ENCODE results near the gene PLCG1.
A peak's percentile ranks its signal among the peaks of the same experiment; 100 is the strongest.

The PLCG1 gene

DNA sequence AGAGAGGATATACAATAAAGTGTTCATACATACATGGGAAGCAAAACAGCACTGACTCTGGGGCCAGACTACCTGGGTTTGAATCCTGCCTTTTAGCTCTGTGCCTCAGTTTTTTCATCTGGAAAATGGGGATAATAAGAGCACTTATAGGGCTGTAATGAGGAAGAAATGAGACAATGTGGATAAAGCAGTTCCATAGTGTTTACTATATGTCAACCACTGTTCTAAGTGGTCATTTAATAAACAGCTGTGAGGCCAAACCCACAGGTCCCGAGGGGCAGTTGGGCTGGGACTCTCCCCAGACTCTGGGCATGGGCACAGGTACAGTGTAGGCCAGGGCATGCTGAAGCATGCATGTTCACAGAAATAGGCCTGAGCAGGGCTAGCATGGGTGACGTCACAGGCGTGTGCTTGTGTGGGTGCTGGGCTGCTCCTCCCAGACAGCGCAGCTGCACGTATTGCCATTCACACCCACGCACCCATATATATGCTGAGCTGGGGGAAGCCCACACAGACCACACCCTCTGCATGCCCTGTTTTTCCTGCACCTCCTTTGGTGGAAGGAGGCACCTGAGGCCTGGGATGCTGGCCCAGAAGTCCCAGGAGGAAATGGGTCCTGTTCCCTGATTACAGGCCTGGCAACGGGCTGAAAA lies 3.5 kb upstream of the PLCG1 start:
- in situ Hi-C loops (cut with HindIII; ENCODE audit: low sequenced_read_pairs), result no loop called here
- H3K4me3 ChIP-seq (ENCODE audit: low read depth, low read length), result no peak overlapping the region
- DNase-seq (ENCODE audit: low read depth, low spot score), result no peak
- TF ChIP-seq, protein P1, sequence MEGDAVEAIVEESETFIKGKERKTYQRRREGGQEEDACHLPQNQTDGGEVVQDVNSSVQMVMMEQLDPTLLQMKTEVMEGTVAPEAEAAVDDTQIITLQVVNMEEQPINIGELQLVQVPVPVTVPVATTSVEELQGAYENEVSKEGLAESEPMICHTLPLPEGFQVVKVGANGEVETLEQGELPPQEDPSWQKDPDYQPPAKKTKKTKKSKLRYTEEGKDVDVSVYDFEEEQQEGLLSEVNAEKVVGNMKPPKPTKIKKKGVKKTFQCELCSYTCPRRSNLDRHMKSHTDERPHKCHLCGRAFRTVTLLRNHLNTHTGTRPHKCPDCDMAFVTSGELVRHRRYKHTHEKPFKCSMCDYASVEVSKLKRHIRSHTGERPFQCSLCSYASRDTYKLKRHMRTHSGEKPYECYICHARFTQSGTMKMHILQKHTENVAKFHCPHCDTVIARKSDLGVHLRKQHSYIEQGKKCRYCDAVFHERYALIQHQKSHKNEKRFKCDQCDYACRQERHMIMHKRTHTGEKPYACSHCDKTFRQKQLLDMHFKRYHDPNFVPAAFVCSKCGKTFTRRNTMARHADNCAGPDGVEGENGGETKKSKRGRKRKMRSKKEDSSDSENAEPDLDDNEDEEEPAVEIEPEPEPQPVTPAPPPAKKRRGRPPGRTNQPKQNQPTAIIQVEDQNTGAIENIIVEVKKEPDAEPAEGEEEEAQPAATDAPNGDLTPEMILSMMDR (IDR thresholded peaks at IDR 0.05; ENCODE audit: low read depth, low read length), result no peak

DNA sequence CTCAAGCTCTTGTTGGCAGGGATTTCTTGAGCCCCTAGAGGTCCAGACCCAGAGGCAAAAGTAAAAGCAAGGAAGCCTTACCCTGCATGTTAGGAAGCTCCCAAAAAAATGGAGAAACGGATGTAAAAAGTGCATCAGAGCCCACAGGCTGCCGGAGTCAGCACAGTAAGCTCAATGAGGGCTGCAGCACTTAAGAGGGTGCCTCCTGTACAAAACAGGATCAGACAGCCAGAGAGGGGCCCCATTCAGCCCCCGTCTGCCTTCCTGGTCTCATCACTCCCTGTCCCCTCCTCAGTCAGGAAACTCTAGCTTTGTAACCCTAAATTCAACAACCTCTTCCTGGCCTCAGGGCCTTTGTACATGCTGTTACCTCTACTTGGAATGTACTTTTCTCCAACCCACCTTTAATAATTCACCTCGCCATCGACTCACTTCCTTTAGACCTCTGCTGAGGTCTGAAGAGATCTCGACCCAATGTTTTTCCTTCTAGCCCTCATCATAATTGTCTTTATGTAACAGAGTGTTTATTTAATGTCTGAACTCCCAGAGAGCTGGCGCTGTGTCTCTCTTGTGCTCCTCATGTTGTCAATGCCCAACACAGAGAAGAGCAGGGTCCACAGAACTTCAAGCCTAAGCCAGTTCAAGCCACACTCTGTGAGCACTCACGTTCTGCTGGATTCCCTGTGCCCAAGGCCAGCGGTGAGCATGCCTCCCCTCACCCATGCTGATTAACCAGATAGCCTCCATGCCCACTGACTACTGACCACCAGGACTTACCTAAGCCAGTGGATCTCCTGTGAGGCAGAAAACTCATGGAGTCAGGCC lies 2.8 kb upstream of the PLCG1 start:
- in situ Hi-C loops (cut with HindIII; ENCODE audit: low sequenced_read_pairs), result no loop called here
- no peak for DNase-seq (ENCODE audit: low read depth, low spot score)
- H3K4me3 ChIP-seq (ENCODE audit: low read depth, low read length), result no peak overlapping the region
- TF ChIP-seq, protein P1 (IDR thresholded peaks at IDR 0.05; ENCODE audit: low read depth, low read length), result no peak

DNA sequence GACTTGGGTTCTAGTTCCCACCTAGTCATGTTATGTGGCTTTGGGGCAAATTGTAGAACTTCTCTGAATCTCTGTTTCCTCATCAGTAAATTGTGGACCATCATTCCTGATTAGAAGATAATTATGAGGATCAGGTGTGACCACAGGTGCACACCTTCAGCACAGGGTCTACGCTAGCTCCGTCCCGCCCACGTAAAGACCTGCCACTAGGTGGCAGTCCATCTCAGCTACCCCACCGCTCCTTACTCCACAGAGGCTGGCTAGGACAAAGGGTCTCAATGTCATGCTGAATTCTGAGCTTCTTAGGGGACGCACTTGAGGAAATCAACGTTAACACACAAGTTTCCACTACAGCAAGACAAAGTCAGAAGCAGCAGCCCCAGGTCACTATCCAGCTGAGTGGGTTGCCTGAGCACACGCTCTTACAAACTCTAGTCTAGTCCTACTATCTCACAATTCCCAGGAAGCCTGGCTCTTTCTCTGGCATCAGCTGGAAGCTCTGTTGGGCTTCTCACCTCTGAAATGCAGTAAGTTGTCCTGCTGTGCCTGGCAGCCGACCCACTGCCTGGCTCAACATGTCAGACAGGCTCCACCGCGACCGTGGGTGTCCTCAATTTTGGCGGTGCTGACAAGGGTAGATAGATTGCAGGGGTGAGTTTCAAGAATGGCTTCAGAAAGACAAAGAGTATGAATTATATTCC lies 2.0 kb upstream of the PLCG1 start:
- no peak overlapping the region for H3K4me3 ChIP-seq (ENCODE audit: low read depth, low read length)
- in situ Hi-C loops (cut with HindIII; ENCODE audit: low sequenced_read_pairs), result no loop called here
- no peak for DNase-seq (ENCODE audit: low read depth, low spot score)
- TF ChIP-seq, protein P1 (IDR thresholded peaks at IDR 0.05; ENCODE audit: low read depth, low read length), result peak; percentile 72

DNA sequence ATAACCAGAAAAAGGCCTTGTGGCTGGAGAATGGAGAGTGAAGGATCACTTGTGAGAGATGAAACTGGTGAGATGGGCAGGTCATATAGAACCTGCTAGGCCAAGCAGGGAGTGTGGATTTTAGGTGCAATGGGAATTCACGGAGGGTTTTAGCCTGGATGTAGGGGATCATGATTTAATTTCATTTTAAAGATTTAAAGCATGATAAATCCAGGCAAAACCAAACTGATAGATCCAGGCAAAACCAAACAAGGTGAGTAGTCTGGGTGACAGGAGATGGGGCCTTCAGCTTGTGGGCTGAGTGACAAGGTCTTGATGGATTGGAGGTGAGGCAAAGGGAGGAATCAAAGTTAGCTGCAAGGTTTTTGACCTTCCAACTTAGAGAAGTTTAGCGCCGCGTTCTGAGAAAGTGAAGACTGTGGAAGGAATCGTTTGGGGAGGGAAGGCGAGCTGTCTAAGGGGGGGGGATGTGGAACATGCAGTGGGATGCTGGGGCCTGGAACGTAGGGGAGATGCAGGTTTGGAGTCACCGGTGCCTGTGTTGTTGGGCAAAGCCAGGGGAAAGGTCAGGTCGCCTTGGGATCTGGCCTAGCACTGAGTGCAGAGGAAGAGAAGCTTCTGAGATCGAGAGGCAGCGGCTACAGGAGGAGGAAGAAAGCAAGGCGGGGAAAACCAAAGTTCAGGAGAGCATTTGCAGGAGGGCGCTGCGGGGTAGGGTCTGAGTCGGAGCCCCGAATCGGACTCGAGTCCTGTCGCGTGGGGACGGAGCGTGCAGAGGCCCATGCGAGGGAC lies 1.3 kb upstream of the PLCG1 start:
- DNase-seq (ENCODE audit: low read depth, low spot score), result no peak
- in situ Hi-C loops (cut with HindIII; ENCODE audit: low sequenced_read_pairs), result no loop called here
- H3K4me3 ChIP-seq (ENCODE audit: low read depth, low read length), result peak overlapping the region; percentile 77
- TF ChIP-seq, protein P1 (IDR thresholded peaks at IDR 0.05; ENCODE audit: low read depth, low read length), result no peak

DNA sequence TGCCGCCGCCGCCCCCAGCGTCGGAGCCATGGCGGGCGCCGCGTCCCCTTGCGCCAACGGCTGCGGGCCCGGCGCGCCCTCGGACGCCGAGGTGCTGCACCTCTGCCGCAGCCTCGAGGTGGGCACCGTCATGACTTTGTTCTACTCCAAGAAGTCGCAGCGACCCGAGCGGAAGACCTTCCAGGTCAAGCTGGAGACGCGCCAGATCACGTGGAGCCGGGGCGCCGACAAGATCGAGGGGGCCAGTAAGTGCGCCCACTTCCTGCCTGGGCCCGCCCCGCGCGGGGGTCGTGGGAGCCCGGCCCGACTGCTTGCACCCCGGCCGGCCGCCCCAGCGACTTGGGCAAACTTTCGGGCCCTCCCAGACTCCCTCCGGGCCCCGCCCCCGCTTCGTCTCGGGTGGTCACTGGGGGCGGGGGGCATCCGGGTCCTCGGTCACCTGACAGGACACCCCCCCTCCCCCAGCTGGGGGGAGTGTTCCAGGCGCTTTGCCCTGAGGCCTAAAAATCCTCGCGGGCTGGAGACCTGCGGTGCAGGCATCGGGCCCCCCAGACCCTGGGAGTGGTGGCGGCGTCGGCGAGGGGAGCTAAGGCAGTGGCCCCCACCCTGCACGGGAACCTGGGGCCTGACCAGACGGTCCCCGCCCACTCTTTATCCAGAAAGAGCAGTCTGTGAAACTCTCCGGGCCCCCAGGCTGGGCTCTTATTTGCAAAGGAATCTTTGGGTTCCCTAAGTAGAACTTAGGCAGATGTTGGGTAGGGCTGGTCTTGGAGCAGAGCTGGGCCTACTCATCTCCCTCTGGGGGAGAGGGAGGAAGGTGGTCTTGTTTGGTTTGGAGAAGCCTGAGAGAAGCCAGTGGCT lies 501 bp downstream of the PLCG1 start:
- DNase-seq (ENCODE audit: low read depth, low spot score), result peak; percentile 77
- in situ Hi-C loops (cut with HindIII; ENCODE audit: low sequenced_read_pairs), result no loop called here

More for the DNA sequence above, 501 bp downstream of the PLCG1 start:
- TF ChIP-seq, protein P1 (IDR thresholded peaks at IDR 0.05; ENCODE audit: low read depth, low read length), result no peak
- peak overlapping the region; percentile 77 for H3K4me3 ChIP-seq (ENCODE audit: low read depth, low read length)
